Karpas-422 (cell line): Measurements from ENCODE around the gene KIF4A. TPM values are rescaled to one million over a fixed set of nuclear protein-coding genes. Genes with fewer than 3 reads are reported as not detected.
"Not testable (repeated sequence)": the region's sequence is repeated elsewhere in the genome, so short reads cannot be mapped to it uniquely, and the experiment has no call there.

Experiments used
- DNase-seq: peaks from one replicate; pipeline ENCODE4 v3.0.0-alpha.2; 2015
- H2AFZ ChIP-seq: fragments of 200-600 bp; sonication (generic); 2 replicates; pipeline ENCODE4 v1.6.1; 2014; ENCODE audit warnings: antibody characterized with exemption, low read length, mixed read lengths
- H3K27ac ChIP-seq: fragments of 200-600 bp; sonication (generic); 2 replicates; pipeline ENCODE4 v1.5.1; 2014; ENCODE audit warnings: mild to moderate bottlenecking, low read length, moderate library complexity
- H3K27me3 ChIP-seq: fragments of 200-600 bp; sonication (generic); 2 replicates; pipeline ENCODE4 v1.6.1; 2014; ENCODE audit warnings: low read length, mixed read lengths
- H3K36me3 ChIP-seq: fragments of 200-600 bp; sonication (generic); 2 replicates; pipeline ENCODE4 v1.6.1; 2014; ENCODE audit warnings: low read length, mixed read lengths; ENCODE audit not compliant: insufficient read depth
- H3K4me1 ChIP-seq: fragments of 200-600 bp; sonication (generic); 2 replicates; pipeline ENCODE4 v1.6.1; 2014; ENCODE audit warnings: mild to moderate bottlenecking, low read length, mixed read lengths
- H3K4me2 ChIP-seq: fragments of 200-600 bp; sonication (generic); 2 replicates; pipeline ENCODE4 v1.6.1; 2014; ENCODE audit warnings: low read length, low read depth, mild to moderate bottlenecking; ENCODE audit not compliant: poor library complexity, severe bottlenecking
- H3K4me3 ChIP-seq: fragments of 200-600 bp; sonication (generic); 2 replicates; pipeline ENCODE4 v1.5.1; 2014; ENCODE audit warnings: mild to moderate bottlenecking, antibody characterized with exemption, low read length, mixed read lengths
- H3K79me2 ChIP-seq: fragments of 200-600 bp; sonication (generic); 2 replicates; pipeline ENCODE4 v1.6.1; 2014; ENCODE audit warnings: mild to moderate bottlenecking, low read length, mixed read lengths
- H3K9ac ChIP-seq: fragments of 200-600 bp; sonication (generic); 2 replicates; pipeline ENCODE4 v1.6.0; 2014; ENCODE audit warnings: low read length
- H3K9me2 ChIP-seq: fragments of 200-600 bp; sonication (generic), shearing (Covaris generic); replicated peaks from 2 replicates; pipeline ENCODE4 v1.6.0; 2014; ENCODE audit warnings: mild to moderate bottlenecking, low read length, moderate library complexity; ENCODE audit not compliant: insufficient read depth
- H3K9me3 ChIP-seq: fragments of 300-700, 200-600 bp; sonication (generic); 2 replicates; pipeline ENCODE4 v1.6.1; 2014; ENCODE audit warnings: low read length, mixed read lengths
- H4K20me1 ChIP-seq: fragments of 200-600 bp; sonication (generic); 2 replicates; pipeline ENCODE4 v1.6.1; 2014; ENCODE audit warnings: mild to moderate bottlenecking, antibody characterized with exemption, low read length, low read depth; ENCODE audit not compliant: insufficient read depth
- total RNA-seq: library from RNA; depleted of rRNA; stranded (reverse); fragments of >200 nt; shearing (Covaris generic); gene quantifications from 2 replicates; pipeline ENCODE4 v1.2.3, GENCODE V29; 2014; ENCODE audit warnings: low replicate concordance

KIF4A gene
- total RNA-seq, 1 experiment from 2014 or later: 12.6 TPM

GRCh38 chrX:70313503-70313902 is 23.6 kb downstream of the KIF4A start:
- Histone ChIP-seq H3K79me2 (peaks cover 55% of the 10 kb centered on the region), H3K9ac (no peak overlapping the region), H3K4me1 (no peaks in the 10 kb centered on the region), H3K36me3 (peaks cover 14% of the 10 kb centered on the region), H3K27ac (no peak overlapping the region), H2AFZ (no peak overlapping the region), H3K9me3 (no peaks in the 10 kb centered on the region), H4K20me1 (no peaks in the 10 kb centered on the region), H3K4me2 (no peak overlapping the region), H3K9me2 (no peaks in the 10 kb centered on the region), H3K4me3 (no peak overlapping the region), H3K27me3 (no peaks in the 10 kb centered on the region)
- no peak for DNase-seq

- Histone ChIP-seq H3K4me2 (no peak overlapping the region), H3K79me2 (peaks cover 19% of the 10 kb centered on the region; the same call in 1 of the 2 replicates), H3K9ac (no peak overlapping the region), H3K4me3 (no peak overlapping the region), H3K9me2 (no peaks in the 10 kb centered on the region), H3K27me3 (no peaks in the 10 kb centered on the region), H2AFZ (no peak overlapping the region), H3K4me1 (no peaks in the 10 kb centered on the region), H3K9me3 (no peaks in the 10 kb centered on the region), H4K20me1 (no peaks in the 10 kb centered on the region), H3K36me3 (no peaks in the 10 kb centered on the region), H3K27ac (no peak overlapping the region)
- no peak for DNase-seq
These were observed 32.9 kb downstream of the KIF4A start for GRCh38 chrX:70322784-70323183.

GRCh38 chrX:70323628-70324027 is 33.7 kb downstream of the KIF4A start:
- H3K79me2 ChIP-seq: peaks cover 15% of the 10 kb centered on the region; the same call in 1 of the 2 replicates
- H3K9me2 ChIP-seq, H3K27me3 ChIP-seq, H3K36me3 ChIP-seq, H3K9ac ChIP-seq, H3K9me3 ChIP-seq, H3K4me1 ChIP-seq, H2AFZ ChIP-seq, H4K20me1 ChIP-seq, H3K4me2 ChIP-seq, H3K27ac ChIP-seq, H3K4me3 ChIP-seq, DNase-seq: not testable (repeated sequence)

DNA sequence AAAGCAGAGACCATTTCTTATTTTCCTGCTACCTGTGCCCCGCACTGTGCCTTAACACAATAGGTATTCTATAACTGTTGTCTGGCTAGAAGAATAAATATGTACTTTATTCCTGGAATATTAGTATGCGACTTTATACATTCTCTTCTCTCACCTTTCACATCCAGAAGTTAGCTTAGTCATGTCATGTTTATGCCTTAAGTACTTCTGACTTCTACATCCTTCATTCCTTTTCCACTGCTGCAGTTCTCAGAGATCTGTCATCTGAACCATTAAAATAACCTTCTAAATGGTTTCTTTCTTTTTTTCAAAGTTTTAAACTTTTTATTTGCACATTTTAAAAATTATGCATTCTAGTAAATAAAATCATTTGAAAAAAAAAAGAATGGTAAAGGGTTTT is 34.4 kb downstream of the KIF4A start:
- Histone ChIP-seq H3K79me2 (peaks cover 15% of the 10 kb centered on the region; the same call in 1 of the 2 replicates), H2AFZ (no peak overlapping the region), H3K4me2 (no peak overlapping the region), H3K9ac (no peak overlapping the region), H4K20me1 (no peaks in the 10 kb centered on the region), H3K36me3 (peaks cover 3% of the 10 kb centered on the region; the same call in 1 of the 2 replicates), H3K27me3 (no peaks in the 10 kb centered on the region), H3K4me3 (no peak overlapping the region), H3K9me3 (no peaks in the 10 kb centered on the region), H3K27ac (no peak overlapping the region), H3K9me2 (no peaks in the 10 kb centered on the region), H3K4me1 (no peaks in the 10 kb centered on the region)
- no peak for DNase-seq

DNA sequence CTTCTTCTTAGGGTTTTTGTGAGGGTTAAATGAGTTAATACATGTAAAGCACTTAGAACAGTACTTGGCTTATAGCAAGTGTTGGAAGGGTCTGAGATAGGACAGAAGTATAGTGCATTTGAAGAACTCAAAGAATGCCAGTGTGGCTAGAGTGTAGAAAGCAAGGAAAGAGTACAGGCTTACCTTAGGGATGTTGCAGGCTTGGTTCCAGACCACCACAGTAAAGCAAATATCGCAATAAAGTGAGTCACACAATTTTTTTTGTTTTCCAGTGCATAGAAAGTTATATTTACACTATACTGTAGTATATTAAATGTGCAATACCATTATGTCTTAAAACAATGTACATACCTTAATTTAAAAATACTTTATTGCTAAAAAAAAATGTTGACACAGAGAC is 41.3 kb downstream of the KIF4A start:
- no peak overlapping the region for H2AFZ ChIP-seq
- H4K20me1 ChIP-seq: no peaks in the 10 kb centered on the region
- H3K4me1 ChIP-seq: no peaks in the 10 kb centered on the region
- no peak overlapping the region for H3K9ac ChIP-seq
- no peak overlapping the region for H3K27ac ChIP-seq
- H3K27me3 ChIP-seq: no peaks in the 10 kb centered on the region
- H3K4me2 ChIP-seq: no peak overlapping the region
- H3K4me3 ChIP-seq: no peak overlapping the region
- no peak for DNase-seq
- H3K36me3 ChIP-seq: peaks cover 8% of the 10 kb centered on the region; the same call in 1 of the 2 replicates
- H3K9me2 ChIP-seq: no peaks in the 10 kb centered on the region
- H3K9me3 ChIP-seq: no peaks in the 10 kb centered on the region
- peaks cover 6% of the 10 kb centered on the region; the same call in 1 of the 2 replicates for H3K79me2 ChIP-seq

GRCh38 chrX:70332600-70332999 is 42.7 kb downstream of the KIF4A start:
- Histone ChIP-seq H3K79me2 (peaks cover 3% of the 10 kb centered on the region; the same call in 1 of the 2 replicates), H4K20me1 (no peaks in the 10 kb centered on the region)
- no peak for DNase-seq

GRCh38 chrX:70336767-70337166 is 46.9 kb downstream of the KIF4A start:
- Histone ChIP-seq H3K27ac (no peak overlapping the region), H3K4me3 (no peak overlapping the region), H3K36me3 (0 out of 2 replicates have a peak, but pooled peaks cover 6% of the 10 kb centered on the region), H3K4me1 (no peaks in the 10 kb centered on the region), H3K9ac (no peak overlapping the region), H3K9me3 (no peaks in the 10 kb centered on the region; the same call in 1 of the 2 replicates), H3K4me2 (no peak overlapping the region), H2AFZ (no peak overlapping the region), H3K9me2 (no peaks in the 10 kb centered on the region), H3K27me3 (no peaks in the 10 kb centered on the region), H3K79me2 (no peaks in the 10 kb centered on the region), H4K20me1 (no peaks in the 10 kb centered on the region)
- DNase-seq: no peak

More at GRCh38 chrX:70332600-70332999, 42.7 kb downstream of the KIF4A start:
- Histone ChIP-seq H3K4me3 (no peak overlapping the region), H3K27me3 (no peaks in the 10 kb centered on the region), H3K9me3 (no peaks in the 10 kb centered on the region), H3K36me3 (peaks cover 8% of the 10 kb centered on the region; the same call in 1 of the 2 replicates), H3K4me1 (no peaks in the 10 kb centered on the region), H3K27ac (no peak overlapping the region), H3K9ac (no peak overlapping the region), H3K9me2 (no peaks in the 10 kb centered on the region), H3K4me2 (no peak overlapping the region), H2AFZ (no peak overlapping the region)

GRCh38 chrX:70338290-70338689 is 48.4 kb downstream of the KIF4A start:
- H3K4me2 ChIP-seq: no peak overlapping the region
- H4K20me1 ChIP-seq: no peaks in the 10 kb centered on the region
- DNase-seq: no peak
- no peaks in the 10 kb centered on the region for H3K9me2 ChIP-seq
- no peaks in the 10 kb centered on the region for H3K4me1 ChIP-seq
- no peak overlapping the region for H3K4me3 ChIP-seq
- peaks cover 12% of the 10 kb centered on the region; the same call in 1 of the 2 replicates for H3K36me3 ChIP-seq
- no peak overlapping the region for H3K9ac ChIP-seq
- H3K27me3 ChIP-seq: no peaks in the 10 kb centered on the region
- H3K9me3 ChIP-seq: no peaks in the 10 kb centered on the region; the same call in 1 of the 2 replicates
- no peak overlapping the region for H3K27ac ChIP-seq
- H3K79me2 ChIP-seq: no peaks in the 10 kb centered on the region
- H2AFZ ChIP-seq: no peak overlapping the region
